Fibroblast of lung (primary cell): ENCODE results near the gene CA4.

ENCODE experiments used
- CTCF ChIP-seq, 2 donors: IDR thresholded peaks in 1 of 2; conservative IDR thresholded peaks in 1 of 2; 1 replicate in 1 of 2; 2 replicates in 1 of 2; pipeline ENCODE4 v1.5.1; 2011 to 2012; ENCODE audit warnings: low read length in 2 of 2, control low read depth in 1 of 2, inconsistent platforms in 1 of 2, low read depth in 1 of 2, mild to moderate bottlenecking in 1 of 2
- EZH2 ChIP-seq: IDR thresholded peaks from 2 replicates; pipeline ENCODE4 v1.5.1; 2012; ENCODE audit warnings: low read length, control low read depth, mild to moderate bottlenecking; ENCODE audit errors: missing control alignments

DNA sequence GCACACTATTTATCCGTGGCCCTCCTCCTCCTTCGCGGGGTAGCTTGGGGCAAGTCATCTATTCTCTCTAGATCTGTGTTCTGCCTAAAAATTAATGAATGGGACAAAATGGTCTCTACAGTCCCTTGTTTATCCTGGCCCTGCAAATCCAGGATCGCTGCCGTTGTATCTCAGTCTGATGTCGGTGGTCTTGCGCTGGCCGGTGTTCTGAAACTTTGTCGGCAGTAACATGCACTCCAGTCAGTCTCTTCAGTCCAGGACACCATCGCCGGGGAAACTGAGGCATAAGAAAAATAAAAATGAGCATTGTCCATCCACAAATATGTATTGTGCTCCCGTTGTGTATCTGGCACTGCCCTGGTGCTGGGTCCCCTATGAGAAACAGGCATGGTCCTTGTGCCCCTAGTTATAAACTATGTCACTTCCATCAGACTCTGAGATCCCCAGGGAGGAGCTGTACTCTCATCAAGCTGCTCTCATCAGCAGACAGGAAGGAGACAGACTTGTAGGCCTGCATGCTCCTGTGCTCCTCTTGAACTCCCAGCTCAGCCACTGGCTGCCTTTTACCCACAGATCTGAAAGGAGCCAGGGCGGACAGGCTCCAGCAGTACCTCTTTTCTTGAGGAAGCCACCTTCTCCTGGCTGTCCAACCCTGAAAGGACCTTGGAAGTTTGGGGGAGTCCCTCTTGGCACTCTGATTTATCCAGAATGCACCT, 13.7 kb upstream of the CA4 start:
- no peak for TF ChIP-seq CTCF (conservative IDR thresholded peaks at IDR 0.05 in 1 of 2, IDR thresholded peaks at IDR 0.05 in 1 of 2; ENCODE audit: low read depth in 1 of 2, low read length in 2 of 2)
- no peak for TF ChIP-seq EZH2
